ENCODE measurements around the gene ZNF580. TPM values are rescaled to one million over a fixed set of nuclear protein-coding genes. Genes with fewer than 3 reads are reported as not detected.

ZNF580 gene
- polyA plus RNA-seq, 3 donors: 9.7 to 46.5 (median 10.7) TPM

GRCh38 chr19:55676889-55677505 is 36.2 kb downstream of the ZNF580 start:
- DNase-seq: no peak
- peak overlapping the region; percentile 62 for H3K9ac ChIP-seq (ENCODE audit: insufficient read depth, low read length, poor library complexity, severe bottlenecking)
- no peaks in the 10 kb centered on the region for H3K27me3 ChIP-seq (ENCODE audit: control insufficient read depth in 2 of 2, insufficient read depth in 2 of 2, low read length in 2 of 2)
- peaks cover 46 to 54% of the 10 kb centered on the region in 2 donors for H3K36me3 ChIP-seq (replicated peaks in 1 of 2; ENCODE audit: control insufficient read depth in 1 of 2, insufficient read depth in 2 of 2, low read length in 2 of 2)
- H3K27ac ChIP-seq (ENCODE audit: low read depth in 1 of 2, low read length in 2 of 2): peak overlapping the region; percentile 86 to 92
- peaks cover 86% of the 10 kb centered on the region for H3K79me2 ChIP-seq (ENCODE audit: insufficient read depth, low read length)
- H3K27ac Mint-ChIP-seq: peak overlapping the region; percentile 86 to 98 (median 94)
- H3K9me3 Mint-ChIP-seq: no peaks in the 10 kb centered on the region
- H2AFZ ChIP-seq (ENCODE audit: insufficient read depth, low read depth, low read length, poor library complexity, severe bottlenecking): no peak overlapping the region
- H3K4me3 ChIP-seq (replicated peaks in 1 of 3; ENCODE audit: low read depth in 2 of 3, low read length in 3 of 3): peak overlapping the region in 1 of 3 experiments; percentile 81
- H3K4me1 ChIP-seq (ENCODE audit: control insufficient read depth in 1 of 2, insufficient read depth in 2 of 2, low read length in 2 of 2): peaks cover 55 to 60% of the 10 kb centered on the region in 2 donors
- H3K4me2 ChIP-seq (replicated peaks; ENCODE audit: extremely low read depth, low read length, poor library complexity, severe bottlenecking): peak overlapping the region; percentile 92
- WGBS (ENCODE audit: insufficient coverage): 97% methylated on average over 4 of the region's 7 CpGs
- no peak for TF ChIP-seq CTCF (IDR thresholded peaks at IDR 0.05)
- peaks cover 58% of the 10 kb centered on the region for H3K4me1 Mint-ChIP-seq
- peaks cover 59 to 70% of the 10 kb centered on the region in 2 donors for H3K36me3 Mint-ChIP-seq
- intact Hi-C loops (cut with micrococcal nuclease): loop anchor here in 1 of 2 donors (1.0 to 2.0 kb wide), 2 partner anchors 22 to 78 kb away; partner anchors contain the start of genes FIZ1 and U2AF2
- peak overlapping the region; percentile 76 to 99 for H3K4me3 Mint-ChIP-seq
- H3K27me3 Mint-ChIP-seq (ENCODE audit: low read depth in 3 of 3): no peaks in the 10 kb centered on the region
- H3K9me3 ChIP-seq (replicated peaks in 1 of 2; ENCODE audit: control insufficient read depth in 1 of 2, insufficient read depth in 1 of 2, low read length in 2 of 2): no peaks in the 10 kb centered on the region
- peaks cover 81% of the 10 kb centered on the region for H4K20me1 ChIP-seq (ENCODE audit: insufficient read depth, low read length)

GRCh38 chr19:55677572-55678028 is 36.8 kb downstream of the ZNF580 start:
- Mint-ChIP-seq H3K4me3 (peak overlapping the region; percentile 76 to 99), H3K4me1 (peaks cover 58% of the 10 kb centered on the region), H3K36me3 (peaks cover 57 to 68% of the 10 kb centered on the region in 2 donors), H3K27ac (peak overlapping the region; percentile 86 to 98 (median 94)), H3K27me3 (ENCODE audit: low read depth in 3 of 3) (no peaks in the 10 kb centered on the region), H3K9me3 (no peaks in the 10 kb centered on the region)
- intact Hi-C loops (cut with micrococcal nuclease): loop anchor here in 1 of 2 donors (2.0 kb wide), 1 partner anchor 23 kb away; the partner anchor contains the start of gene U2AF2
- Histone ChIP-seq H3K27ac (ENCODE audit: low read depth in 1 of 2, low read length in 2 of 2) (peak overlapping the region; percentile 86 to 92), H3K36me3 (replicated peaks in 1 of 2; ENCODE audit: control insufficient read depth in 1 of 2, insufficient read depth in 2 of 2, low read length in 2 of 2) (peaks cover 46 to 53% of the 10 kb centered on the region in 2 donors), H3K4me1 (ENCODE audit: control insufficient read depth in 1 of 2, insufficient read depth in 2 of 2, low read length in 2 of 2) (peaks cover 55 to 60% of the 10 kb centered on the region in 2 donors), H3K9ac (ENCODE audit: insufficient read depth, low read length, poor library complexity, severe bottlenecking) (peak overlapping the region; percentile 62), H3K79me2 (ENCODE audit: insufficient read depth, low read length) (peaks cover 86% of the 10 kb centered on the region), H3K4me2 (replicated peaks; ENCODE audit: extremely low read depth, low read length, poor library complexity, severe bottlenecking) (peak overlapping the region; percentile 92), H3K27me3 (ENCODE audit: control insufficient read depth in 2 of 2, insufficient read depth in 2 of 2, low read length in 2 of 2) (no peaks in the 10 kb centered on the region), H4K20me1 (ENCODE audit: insufficient read depth, low read length) (peaks cover 80% of the 10 kb centered on the region), H2AFZ (ENCODE audit: insufficient read depth, low read depth, low read length, poor library complexity, severe bottlenecking) (peak overlapping the region; percentile 5), H3K4me3 (replicated peaks in 1 of 3; ENCODE audit: low read depth in 2 of 3, low read length in 3 of 3) (peak overlapping the region; percentile 1 to 81 (median 5)), H3K9me3 (replicated peaks in 1 of 2; ENCODE audit: control insufficient read depth in 1 of 2, insufficient read depth in 1 of 2, low read length in 2 of 2) (no peaks in the 10 kb centered on the region)
- no peak for DNase-seq
- TF ChIP-seq CTCF (IDR thresholded peaks at IDR 0.05): no peak
- WGBS (ENCODE audit: insufficient coverage): 47% methylated on average over 6 of the region's 6 CpGs

Measured in CD14-positive monocyte (primary cell).